Measurements from ENCODE around the gene ALPK1. TPM values are rescaled to one million over a fixed set of nuclear protein-coding genes. Genes with fewer than 3 reads are reported as not detected.

Gene ALPK1
- total and polyA plus RNA-seq, 7 donors = 4.2 to 27.4 (median 12.1) TPM

Other genes starting within 250 kb of the ALPK1 start
- gene FAM241A, start 151.9 kb upstream of the ALPK1 start, total RNA-seq = 1 to 10 TPM; 2.8 to 3.7 (median 2.9) TPM
- gene FAM241A, start 151.9 kb upstream of the ALPK1 start, polyA plus RNA-seq = 1 to 10 TPM; 1.2 to 1.8 (median 1.6) TPM
- gene AP1AR, start 65.6 kb upstream of the ALPK1 start, total RNA-seq = 10 to 100 TPM in 3 of 4 donors, 1 to 10 TPM in 1; 6.9 to 20.7 (median 18.9) TPM
- 10 to 100 TPM; 16.8 to 36.3 (median 35.4) TPM for gene AP1AR, start 65.6 kb upstream of the ALPK1 start, polyA plus RNA-seq
- 1 to 10 TPM; 1.1 to 7.9 (median 3.7) TPM for gene TIFA, start 11.5 kb upstream of the ALPK1 start, total RNA-seq
- 10 to 100 TPM in 1 of 3 donors, 1 to 10 TPM in 2; 6.0 to 13.5 (median 8.8) TPM for gene TIFA, start 11.5 kb upstream of the ALPK1 start, polyA plus RNA-seq
- not detected for gene NEUROG2, start 218.8 kb downstream of the ALPK1 start, total RNA-seq
- not detected for gene NEUROG2, start 218.8 kb downstream of the ALPK1 start, polyA plus RNA-seq

Data from sigmoid colon (tissue), 7 donors.